Testis (tissue), 5 donors: ENCODE measurements around the gene FRMD1. TPM values are rescaled to one million over a fixed set of nuclear protein-coding genes. Genes with fewer than 3 reads are reported as not detected.

Source experiments
- DNase-seq: peaks from one replicate; pipeline ENCODE4 v3.0.0-alpha.2; 2019
- H3K27ac ChIP-seq, 2 donors: fragments of 200-600 bp; sonication (generic); one replicate each; pipeline ENCODE4 v1.5.1; 2019
- H3K27me3 ChIP-seq: fragments of 200-600 bp; sonication (generic); one replicate; pipeline ENCODE4 v1.5.1; 2019
- H3K36me3 ChIP-seq: fragments of 200-600 bp; sonication (generic); one replicate; pipeline ENCODE4 v1.5.1; 2017; ENCODE audit warnings: low read depth; ENCODE audit errors: missing control alignments
- H3K4me1 ChIP-seq: fragments of 200-600 bp; sonication (generic); one replicate; pipeline ENCODE4 v1.5.1; 2019
- H3K4me3 ChIP-seq, 2 donors: fragments of 200-600 bp; sonication (generic); one replicate each; pipeline ENCODE4 v1.5.1; 2017 to 2019
- H3K9me3 ChIP-seq: fragments of 200-600 bp; sonication (generic); one replicate; pipeline ENCODE4 v1.5.1; 2017
- CTCF ChIP-seq, 3 experiments: fragments of 450-650 bp in 2 of 3; fragments of 200-600 bp in 1 of 3; sonication (generic) in 1 of 3; IDR thresholded peaks; one replicate each; pipeline ENCODE4 v1.5.1; 2016 to 2019; ENCODE audit warnings: antibody characterized with exemption in 3 of 3, mild to moderate bottlenecking in 2 of 3, moderate library complexity in 1 of 3
- POLR2A ChIP-seq: fragments of 450-650 bp; IDR thresholded peaks from one replicate; pipeline ENCODE4 v1.6.1; 2017; ENCODE audit warnings: antibody characterized with exemption, mild to moderate bottlenecking, moderate library complexity
- WGBS, 2 donors: methylation state at CpG; one replicate each; pipeline ENCODE4 v1.1.5; 2018; 5-methylcytosine and 5-hydroxymethylcytosine counted together
- intact Hi-C: fragments of 100-400 bp; cut with DNase I; formaldehyde crosslinking; loops from one replicate; pipeline ENCODE4 v1.15.1; 2023; ENCODE audit warnings: low total_unique reads
- long read RNA-seq, 2 donors: transcript quantifications; one replicate each; lab custom pipeline, GENCODE V29; 2026
- polyA plus RNA-seq: library from polyadenylated mRNA; stranded (reverse); fragments of 350-450 nt; fragmentation: Illumina TruSeq; extraction: RNeasy Lipid Tissue Mini Kit (QIAGEN cat#74804); gene quantifications from one replicate; pipeline ENCODE4 v1.2.3, GENCODE V29; 2014; ENCODE audit warnings: low read depth, low replicate concordance; ENCODE audit not compliant: insufficient read depth
- total RNA-seq, 2 donors: library from RNA; depleted of rRNA; stranded (reverse); fragments of >200 nt; gene quantifications; one replicate each; pipeline ENCODE4 v1.2.3, GENCODE V29; 2016

Gene FRMD1
- 10 to 100 TPM in 1 of 2 donors, 1 to 10 TPM in 1; 7.2 to 13.5 TPM for total RNA-seq
- 8.0 TPM for polyA plus RNA-seq
- long read RNA-seq, donor 1 = 0 reads
- long read RNA-seq, donor 2 = 0 reads

- Histone ChIP-seq H3K27ac (no peak within 1 kb of the TSS), H3K4me1 (peaks cover 8% of the 10 kb centered on the region), H3K36me3 (no peaks in the 10 kb centered on the region), H3K4me3 (no peak within 1 kb of the TSS), H3K9me3 (no peaks in the 10 kb centered on the region), H3K27me3 (no peaks in the 10 kb centered on the region)
- TF ChIP-seq POLR2A = no peak
- TF ChIP-seq CTCF (IDR thresholded peaks at IDR 0.05) = no peak
- intact Hi-C loops = no loop called here
- DNase-seq = no peak
- WGBS, 2 donors = 63 to 88% methylated on average over 3 to 21 of the region's 21 CpGs
Observed at GRCh38 chr6:168078943-168079405, at the start of gene FRMD1. FRMD1 (minus strand) TSS chr6:168079212; CDS start chr6:168079094, 118 bp downstream.

GRCh38 chr6:168128006-168128630, 49.1 kb upstream of the FRMD1 start:
- H3K27ac ChIP-seq = no peak overlapping the region
- WGBS, 2 donors = 69 to 82% methylated on average over 13 to 19 of the region's 19 CpGs
- no peak overlapping the region for H3K4me3 ChIP-seq
- TF ChIP-seq POLR2A (no peak), CTCF (IDR thresholded peaks at IDR 0.05) (no peak)
- peak; percentile 39 for DNase-seq
- no peaks in the 10 kb centered on the region for H3K27me3 ChIP-seq
- no peaks in the 10 kb centered on the region for H3K9me3 ChIP-seq
- H3K36me3 ChIP-seq = no peaks in the 10 kb centered on the region
- intact Hi-C loops = no loop called here
- H3K4me1 ChIP-seq = peaks cover 14% of the 10 kb centered on the region

- H3K9me3 ChIP-seq = no peaks in the 10 kb centered on the region
- no peaks in the 10 kb centered on the region for H3K36me3 ChIP-seq
- 82 to 91% methylated on average over 7 to 10 of the region's 10 CpGs for WGBS, 2 donors
- TF ChIP-seq CTCF (IDR thresholded peaks at IDR 0.05) = no peak
- TF ChIP-seq POLR2A = no peak
- DNase-seq = peak; percentile 4
- intact Hi-C loops = no loop called here
- H3K27ac ChIP-seq = no peak overlapping the region
- no peaks in the 10 kb centered on the region for H3K27me3 ChIP-seq
- no peak overlapping the region for H3K4me3 ChIP-seq
- H3K4me1 ChIP-seq = peaks cover 8% of the 10 kb centered on the region
Observed at GRCh38 chr6:168127384-168127868, 48.4 kb upstream of the FRMD1 start.

- H3K4me1 ChIP-seq = peaks cover 2% of the 10 kb centered on the region
- H3K4me3 ChIP-seq = no peak overlapping the region
- no peak for TF ChIP-seq CTCF (IDR thresholded peaks at IDR 0.05)
- no peak for TF ChIP-seq POLR2A
- WGBS, 2 donors = 94 to 97% methylated on average over 5 to 22 of the region's 22 CpGs
- intact Hi-C loops = no loop called here
- no peaks in the 10 kb centered on the region for H3K36me3 ChIP-seq
- DNase-seq = peak; percentile 5
- no peaks in the 10 kb centered on the region for H3K9me3 ChIP-seq
- no peak overlapping the region for H3K27ac ChIP-seq
- no peaks in the 10 kb centered on the region for H3K27me3 ChIP-seq
Observed at GRCh38 chr6:168126566-168127383, 47.8 kb upstream of the FRMD1 start.
